GM20000 (cell line): Measurements from ENCODE around the gene FBP2.

Experiments
- DNase-seq: peaks from one replicate; pipeline ENCODE4 v3.0.0; 2012; ENCODE audit warnings: low spot score
- CTCF ChIP-seq: IDR thresholded peaks from 2 replicates; pipeline ENCODE4 v1.5.1; 2012; ENCODE audit warnings: mild to moderate bottlenecking, control low read depth; ENCODE audit errors: extremely low read depth, missing control alignments

The FBP2 gene

GRCh38 chr9:94593459-94594345 lies at the start of gene FBP2:
FBP2 (minus strand) TSS chr9:94593824; CDS start chr9:94593726, 98 bp downstream.
- TF ChIP-seq CTCF: no peak

DNA sequence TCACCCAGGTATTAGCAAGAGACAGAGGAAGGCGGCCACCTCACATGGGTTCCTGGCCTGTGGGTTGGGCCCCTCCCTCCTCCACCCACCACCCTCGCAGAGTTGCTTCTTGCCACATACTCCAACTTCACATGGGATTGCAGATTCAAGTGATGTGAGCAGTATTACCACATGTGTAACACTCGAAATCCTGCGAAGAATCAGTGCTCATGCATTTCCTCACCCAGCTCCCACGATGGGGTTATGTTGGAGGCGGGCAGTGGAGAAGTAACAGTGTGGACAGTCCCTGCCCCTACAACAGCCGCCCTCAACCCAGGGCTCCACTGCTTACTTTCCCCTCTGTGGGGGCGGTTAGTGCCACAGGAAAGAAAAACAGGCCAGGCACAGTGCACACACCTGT lies 49.6 kb upstream of the FBP2 start:
- TF ChIP-seq CTCF: no peak

More at GRCh38 chr9:94593459-94594345, at the start of gene FBP2:
- DNase-seq: no peak

GRCh38 chr9:94642501-94642900 lies 48.9 kb upstream of the FBP2 start:
- TF ChIP-seq CTCF: no peak
- no peak for DNase-seq

More for the DNA sequence above, 49.6 kb upstream of the FBP2 start:
- DNase-seq: no peak

- no peak for TF ChIP-seq CTCF
- no peak for DNase-seq
These were observed 46.4 kb upstream of the FBP2 start for GRCh38 chr9:94639999-94640376.

DNA sequence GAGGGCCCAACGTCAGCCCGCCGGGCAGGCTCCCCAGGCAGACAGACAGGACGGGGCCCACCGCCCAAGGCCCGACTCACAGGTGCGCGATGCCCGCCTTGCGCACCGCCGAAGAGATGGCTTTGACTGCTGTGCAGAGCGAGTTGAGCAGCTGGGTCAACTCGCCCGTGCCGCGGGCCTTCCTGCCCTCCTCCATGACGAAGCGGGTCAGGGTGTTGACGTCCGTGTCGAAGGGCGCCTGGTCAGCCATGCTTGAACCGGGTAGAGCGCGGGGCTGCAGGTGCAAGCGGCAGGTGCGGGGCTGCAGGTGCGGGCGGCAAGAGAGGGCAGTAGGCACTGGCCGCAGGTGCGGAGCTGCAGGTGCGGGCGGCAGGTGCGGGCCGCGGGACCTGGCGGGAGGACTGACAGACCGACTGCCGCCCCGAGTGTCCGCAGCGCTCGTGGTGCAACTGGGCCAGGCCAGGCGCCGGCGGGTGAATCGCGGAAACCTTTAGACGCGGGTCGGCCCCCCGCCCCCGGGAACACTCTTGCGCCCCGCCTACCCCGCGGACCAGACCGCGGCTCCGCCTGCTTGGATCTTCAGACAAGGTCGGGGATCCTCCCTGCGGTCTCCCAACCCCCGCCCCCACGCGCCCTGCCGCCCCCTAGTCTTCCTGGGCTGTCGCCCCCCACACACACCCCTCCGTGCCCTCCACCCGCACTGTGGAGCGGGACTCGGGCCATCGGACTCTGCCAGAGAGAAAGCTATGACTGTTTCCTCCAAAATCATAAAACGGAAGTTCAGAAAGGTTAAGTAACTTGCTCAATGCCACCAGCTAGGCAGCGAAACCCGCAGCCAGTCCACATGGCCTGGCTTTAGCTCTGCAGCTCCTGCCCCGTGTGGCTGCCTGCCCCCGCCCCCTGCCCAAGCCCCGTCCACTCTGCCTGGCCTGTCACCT lies 45.7 kb upstream of the FBP2 start, which contains the start of gene FBP1:
FBP1 (minus strand) TSS at position 458 of the 938 bp plus-strand sequence; CDS start at position 250, 208 bp downstream.
- no peak for TF ChIP-seq CTCF
- DNase-seq: peak; percentile 58

GRCh38 chr9:94638335-94639060 lies 44.9 kb upstream of the FBP2 start:
- TF ChIP-seq CTCF: no peak
- DNase-seq: no peak
